ENCODE measurements around the gene IL1RL2.

IL1RL2 gene

GRCh38 chr2:102239344-102239743, 52.5 kb downstream of the IL1RL2 start:
- TF ChIP-seq CTCF (IDR thresholded peaks at IDR 0.05; ENCODE audit: unreplicated experiment in 3 of 3) = no peak
- no peak overlapping the region for H3K27ac Mint-ChIP-seq
- peaks cover 16% of the 10 kb centered on the region for H3K27me3 Mint-ChIP-seq (ENCODE audit: low read depth)
- H3K4me1 Mint-ChIP-seq = peaks cover 5% of the 10 kb centered on the region
- no peaks in the 10 kb centered on the region for H3K36me3 Mint-ChIP-seq (ENCODE audit: low read depth)
- no peaks in the 10 kb centered on the region for H3K9me3 Mint-ChIP-seq
- no peak overlapping the region for H3K4me3 Mint-ChIP-seq

GRCh38 chr2:102240640-102241370, 54.0 kb downstream of the IL1RL2 start:
- TF ChIP-seq CTCF (IDR thresholded peaks at IDR 0.05; ENCODE audit: unreplicated experiment in 3 of 3) = peak; percentile 97 to 99 (median 98)
- Mint-ChIP-seq H3K27me3 (ENCODE audit: low read depth) (peaks cover 16% of the 10 kb centered on the region), H3K27ac (peak overlapping the region in 1 of 3 experiments; percentile 40), H3K4me3 (no peak overlapping the region), H3K36me3 (ENCODE audit: low read depth) (no peaks in the 10 kb centered on the region), H3K4me1 (peaks cover 5% of the 10 kb centered on the region), H3K9me3 (no peaks in the 10 kb centered on the region)

- no peak overlapping the region for H3K4me3 Mint-ChIP-seq
- H3K27ac Mint-ChIP-seq = no peak overlapping the region
- H3K4me1 Mint-ChIP-seq = peaks cover 5% of the 10 kb centered on the region
- H3K27me3 Mint-ChIP-seq (ENCODE audit: low read depth) = peaks cover 16% of the 10 kb centered on the region
- H3K9me3 Mint-ChIP-seq = no peaks in the 10 kb centered on the region
- TF ChIP-seq CTCF (IDR thresholded peaks at IDR 0.05; ENCODE audit: unreplicated experiment in 3 of 3) = no peak
- no peaks in the 10 kb centered on the region for H3K36me3 Mint-ChIP-seq (ENCODE audit: low read depth)
Measured at GRCh38 chr2:102241616-102242305, 54.9 kb downstream of the IL1RL2 start.

DNA sequence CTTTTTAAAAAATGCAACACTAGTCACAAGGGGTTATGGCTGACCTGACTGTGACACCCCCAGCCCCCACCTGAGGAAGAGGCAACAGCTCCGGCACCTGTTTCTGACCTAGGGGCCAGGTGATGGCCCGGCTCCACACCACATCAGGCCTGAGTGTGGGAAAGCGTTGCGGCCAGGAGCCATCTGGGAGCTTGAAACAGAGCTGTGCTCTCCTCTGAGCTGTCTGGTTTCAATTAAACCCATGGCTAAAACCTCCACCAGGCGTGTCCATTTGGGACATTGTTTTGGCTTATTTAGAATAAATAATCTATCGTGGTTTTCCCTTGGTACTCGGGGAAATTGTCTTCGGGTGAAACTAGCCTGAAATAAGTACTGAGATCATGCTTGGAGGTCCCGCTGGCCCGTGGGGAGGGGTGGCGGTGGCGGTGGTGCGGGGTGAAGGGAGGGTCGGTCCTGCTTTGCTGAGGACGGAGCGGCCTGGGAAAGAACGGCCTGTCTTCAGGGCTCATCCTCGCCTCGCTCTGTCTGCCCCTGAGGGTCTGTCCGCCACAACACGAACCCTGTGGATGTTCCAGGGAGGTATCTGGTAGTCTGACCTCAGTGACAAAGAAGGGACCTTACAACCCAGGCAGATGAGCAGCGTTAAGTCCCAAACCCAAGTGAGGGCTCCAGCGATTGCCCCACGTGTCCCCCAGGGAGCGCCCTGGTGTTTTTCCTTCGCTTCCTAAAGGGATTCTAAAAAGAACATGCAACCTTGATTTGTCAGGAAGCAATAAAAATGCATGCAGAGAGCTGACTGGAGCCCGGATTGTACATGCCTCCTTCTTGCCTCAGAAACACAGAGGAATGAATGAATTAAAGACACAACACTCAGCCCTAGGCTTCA, 58.7 kb downstream of the IL1RL2 start:
- H3K9me3 Mint-ChIP-seq = no peaks in the 10 kb centered on the region
- peaks cover 4% of the 10 kb centered on the region for H3K4me1 Mint-ChIP-seq
- no peak overlapping the region for H3K4me3 Mint-ChIP-seq
- H3K27ac Mint-ChIP-seq = no peak overlapping the region
- no peaks in the 10 kb centered on the region for H3K36me3 Mint-ChIP-seq (ENCODE audit: low read depth)
- TF ChIP-seq CTCF (IDR thresholded peaks at IDR 0.05; ENCODE audit: unreplicated experiment in 3 of 3) = no peak
- H3K27me3 Mint-ChIP-seq (ENCODE audit: low read depth) = peaks cover 24% of the 10 kb centered on the region

DNA sequence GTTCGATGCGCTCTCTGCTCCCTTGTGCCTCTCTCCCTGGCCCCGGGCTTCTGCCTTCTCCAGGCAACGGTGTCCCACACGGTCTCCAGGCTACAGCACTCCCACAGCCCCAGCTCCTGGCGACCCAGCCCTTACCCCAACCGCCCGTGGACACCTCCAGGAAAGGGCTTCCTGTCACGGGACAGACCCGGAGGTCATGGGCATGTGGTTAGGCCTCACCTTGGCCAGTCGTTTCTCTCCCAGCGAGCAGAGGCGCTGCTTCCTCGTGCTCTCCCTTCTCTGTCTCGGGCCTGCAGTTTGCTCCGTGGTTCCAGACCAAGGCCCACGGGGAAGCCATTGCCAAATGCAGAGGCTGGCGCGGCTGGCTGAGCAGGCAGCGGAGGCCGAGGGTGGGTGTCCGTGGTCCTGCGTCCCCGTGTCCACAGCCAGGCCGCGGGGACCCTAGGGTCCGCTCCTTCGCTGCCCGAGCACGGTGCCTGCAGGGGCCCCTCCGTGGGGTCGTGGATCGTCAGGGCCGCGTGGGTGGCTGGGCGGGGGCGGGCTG, 63.5 kb downstream of the IL1RL2 start:
- Mint-ChIP-seq H3K27ac (peak overlapping the region in 2 of 3 experiments; percentile 17 to 72), H3K36me3 (ENCODE audit: low read depth) (no peaks in the 10 kb centered on the region), H3K27me3 (ENCODE audit: low read depth) (peaks cover 29% of the 10 kb centered on the region), H3K4me3 (no peak overlapping the region), H3K4me1 (peaks cover 7% of the 10 kb centered on the region), H3K9me3 (peaks cover 5% of the 10 kb centered on the region)
- TF ChIP-seq CTCF (IDR thresholded peaks at IDR 0.05; ENCODE audit: unreplicated experiment in 3 of 3) = no peak

Measured in nephron (organoid).